Measurements from ENCODE around the gene THOC2.

DNA sequence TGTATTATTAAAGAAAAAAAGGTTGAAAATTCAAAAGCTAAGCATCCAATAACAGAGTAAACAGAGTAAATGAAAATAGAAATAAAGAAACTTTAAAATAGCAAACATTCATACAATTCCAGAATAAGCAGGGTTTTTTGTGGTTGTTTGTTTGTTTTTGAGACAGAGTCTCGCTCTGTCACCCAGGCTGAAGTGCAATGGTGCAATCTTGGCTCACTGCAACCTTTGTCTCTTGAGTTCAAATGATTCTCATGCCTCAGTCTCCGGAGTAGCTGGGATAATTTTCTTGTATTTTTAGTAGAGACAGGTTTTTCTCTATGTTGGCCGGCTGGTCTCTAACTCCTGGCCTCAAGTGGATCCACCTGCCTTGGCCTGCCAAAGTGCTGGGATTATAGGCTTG is 6.6 kb upstream of the THOC2 start:
- no peak for TF ChIP-seq POLR2A (IDR thresholded peaks at IDR 0.05)
- TF ChIP-seq, protein P1, sequence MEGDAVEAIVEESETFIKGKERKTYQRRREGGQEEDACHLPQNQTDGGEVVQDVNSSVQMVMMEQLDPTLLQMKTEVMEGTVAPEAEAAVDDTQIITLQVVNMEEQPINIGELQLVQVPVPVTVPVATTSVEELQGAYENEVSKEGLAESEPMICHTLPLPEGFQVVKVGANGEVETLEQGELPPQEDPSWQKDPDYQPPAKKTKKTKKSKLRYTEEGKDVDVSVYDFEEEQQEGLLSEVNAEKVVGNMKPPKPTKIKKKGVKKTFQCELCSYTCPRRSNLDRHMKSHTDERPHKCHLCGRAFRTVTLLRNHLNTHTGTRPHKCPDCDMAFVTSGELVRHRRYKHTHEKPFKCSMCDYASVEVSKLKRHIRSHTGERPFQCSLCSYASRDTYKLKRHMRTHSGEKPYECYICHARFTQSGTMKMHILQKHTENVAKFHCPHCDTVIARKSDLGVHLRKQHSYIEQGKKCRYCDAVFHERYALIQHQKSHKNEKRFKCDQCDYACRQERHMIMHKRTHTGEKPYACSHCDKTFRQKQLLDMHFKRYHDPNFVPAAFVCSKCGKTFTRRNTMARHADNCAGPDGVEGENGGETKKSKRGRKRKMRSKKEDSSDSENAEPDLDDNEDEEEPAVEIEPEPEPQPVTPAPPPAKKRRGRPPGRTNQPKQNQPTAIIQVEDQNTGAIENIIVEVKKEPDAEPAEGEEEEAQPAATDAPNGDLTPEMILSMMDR (IDR thresholded peaks at IDR 0.05 in 4 of 5, conservative IDR thresholded peaks at IDR 0.05 in 1 of 5), result no peak
